ENCODE data around the gene ICAM1.
"Not testable (repeated sequence)": the region's sequence is repeated elsewhere in the genome, so short reads cannot be mapped to it uniquely, and the experiment has no call there.

Gene ICAM1

GRCh38 chr19:10277795-10278589, 7.1 kb downstream of the ICAM1 start:
- no peak for DNase-seq (ENCODE audit: low read depth)

- no peak for DNase-seq (ENCODE audit: low read depth)
Measured at GRCh38 chr19:10278935-10279334, 8.0 kb downstream of the ICAM1 start.

GRCh38 chr19:10279737-10280442, 9.0 kb downstream of the ICAM1 start:
- no peak for DNase-seq (ENCODE audit: low read depth)

- DNase-seq (ENCODE audit: low read depth), result not testable (repeated sequence)
Measured at GRCh38 chr19:10282043-10282442, 11.1 kb downstream of the ICAM1 start.

GRCh38 chr19:10283301-10284064, 12.6 kb downstream of the ICAM1 start:
- DNase-seq (ENCODE audit: low read depth), result no peak

DNA sequence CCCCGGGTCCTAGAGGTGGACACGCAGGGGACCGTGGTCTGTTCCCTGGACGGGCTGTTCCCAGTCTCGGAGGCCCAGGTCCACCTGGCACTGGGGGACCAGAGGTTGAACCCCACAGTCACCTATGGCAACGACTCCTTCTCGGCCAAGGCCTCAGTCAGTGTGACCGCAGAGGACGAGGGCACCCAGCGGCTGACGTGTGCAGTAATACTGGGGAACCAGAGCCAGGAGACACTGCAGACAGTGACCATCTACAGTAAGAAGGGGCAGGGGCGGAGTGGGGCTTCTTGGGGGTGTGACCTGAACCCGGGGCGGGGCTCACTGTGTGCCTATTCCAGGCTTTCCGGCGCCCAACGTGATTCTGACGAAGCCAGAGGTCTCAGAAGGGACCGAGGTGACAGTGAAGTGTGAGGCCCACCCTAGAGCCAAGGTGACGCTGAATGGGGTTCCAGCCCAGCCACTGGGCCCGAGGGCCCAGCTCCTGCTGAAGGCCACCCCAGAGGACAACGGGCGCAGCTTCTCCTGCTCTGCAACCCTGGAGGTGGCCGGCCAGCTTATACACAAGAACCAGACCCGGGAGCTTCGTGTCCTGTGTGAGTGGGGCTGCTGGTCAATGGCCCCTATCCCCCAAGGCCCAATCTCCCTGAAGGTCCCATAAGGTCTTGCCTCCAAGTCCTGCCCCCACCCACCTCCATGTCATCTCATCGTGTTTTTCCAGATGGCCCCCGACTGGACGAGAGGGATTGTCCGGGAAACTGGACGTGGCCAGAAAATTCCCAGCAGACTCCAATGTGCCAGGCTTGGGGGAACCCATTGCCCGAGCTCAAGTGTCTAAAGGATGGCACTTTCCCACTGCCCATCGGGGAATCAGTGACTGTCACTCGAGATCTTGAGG, 13.4 kb downstream of the ICAM1 start:
- DNase-seq (ENCODE audit: low read depth), result no peak

GRCh38 chr19:10284960-10285278, 14.0 kb downstream of the ICAM1 start:
- no peak for DNase-seq (ENCODE audit: low read depth)

DNA sequence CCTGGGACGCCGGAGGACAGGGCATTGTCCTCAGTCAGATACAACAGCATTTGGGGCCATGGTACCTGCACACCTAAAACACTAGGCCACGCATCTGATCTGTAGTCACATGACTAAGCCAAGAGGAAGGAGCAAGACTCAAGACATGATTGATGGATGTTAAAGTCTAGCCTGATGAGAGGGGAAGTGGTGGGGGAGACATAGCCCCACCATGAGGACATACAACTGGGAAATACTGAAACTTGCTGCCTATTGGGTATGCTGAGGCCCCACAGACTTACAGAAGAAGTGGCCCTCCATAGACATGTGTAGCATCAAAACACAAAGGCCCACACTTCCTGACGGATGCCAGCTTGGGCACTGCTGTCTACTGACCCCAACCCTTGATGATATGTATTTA, 14.5 kb downstream of the ICAM1 start:
- DNase-seq (ENCODE audit: low read depth), result no peak

DNA sequence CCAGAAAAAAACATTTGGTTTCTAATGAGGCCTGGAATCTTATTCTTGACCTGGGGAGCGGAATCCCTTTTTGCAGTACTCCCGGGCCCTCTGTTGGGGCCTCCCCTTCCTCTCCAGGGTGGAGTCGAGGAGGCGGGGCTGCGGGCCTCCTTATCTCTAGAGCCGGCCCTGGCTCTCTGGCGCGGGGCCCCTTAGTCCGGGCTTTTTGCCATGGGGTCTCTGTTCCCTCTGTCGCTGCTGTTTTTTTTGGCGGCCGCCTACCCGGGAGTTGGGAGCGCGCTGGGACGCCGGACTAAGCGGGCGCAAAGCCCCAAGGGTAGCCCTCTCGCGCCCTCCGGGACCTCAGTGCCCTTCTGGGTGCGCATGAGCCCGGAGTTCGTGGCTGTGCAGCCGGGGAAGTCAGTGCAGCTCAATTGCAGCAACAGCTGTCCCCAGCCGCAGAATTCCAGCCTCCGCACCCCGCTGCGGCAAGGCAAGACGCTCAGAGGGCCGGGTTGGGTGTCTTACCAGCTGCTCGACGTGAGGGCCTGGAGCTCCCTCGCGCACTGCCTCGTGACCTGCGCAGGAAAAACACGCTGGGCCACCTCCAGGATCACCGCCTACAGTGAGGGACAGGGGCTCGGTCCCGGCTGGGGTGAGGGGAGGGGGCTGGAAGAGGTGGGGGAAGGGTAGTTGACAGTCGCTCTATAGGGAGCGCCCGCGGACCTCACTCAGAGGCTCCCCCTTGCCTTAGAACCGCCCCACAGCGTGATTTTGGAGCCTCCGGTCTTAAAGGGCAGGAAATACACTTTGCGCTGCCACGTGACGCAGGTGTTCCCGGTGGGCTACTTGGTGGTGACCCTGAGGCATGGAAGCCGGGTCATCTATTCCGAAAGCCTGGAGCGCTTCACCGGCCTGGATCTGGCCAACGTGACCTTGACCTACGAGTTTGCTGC, 16.1 kb downstream of the ICAM1 start, which contains the start of gene ICAM4:
Gene ICAM4 (plus strand): TSS at position 153 of the 935 bp plus-strand sequence. CDS start 58 bp downstream, at position 211.
- DNase-seq (ENCODE audit: low read depth), result no peak

DNA sequence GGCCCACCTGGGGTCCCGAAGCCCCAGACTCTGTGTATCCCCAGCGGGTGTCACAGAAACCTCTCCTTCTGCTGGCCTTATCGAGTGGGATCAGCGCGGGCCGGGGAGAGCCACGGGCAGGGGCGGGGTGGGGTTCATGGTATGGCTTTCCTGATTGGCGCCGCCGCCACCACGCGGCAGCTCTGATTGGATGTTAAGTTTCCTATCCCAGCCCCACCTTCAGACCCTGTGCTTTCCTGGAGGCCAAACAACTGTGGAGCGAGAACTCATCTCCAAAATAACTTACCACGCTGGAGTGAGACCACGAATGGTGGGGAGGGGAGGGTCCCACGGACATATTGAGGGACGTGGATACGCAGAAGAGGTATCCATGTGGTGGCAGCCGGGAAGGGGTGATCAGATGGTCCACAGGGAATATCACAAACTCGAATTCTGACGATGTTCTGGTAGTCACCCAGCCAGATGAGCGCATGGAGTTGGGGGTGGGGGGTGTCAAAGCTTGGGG, 17.8 kb downstream of the ICAM1 start:
- DNase-seq (ENCODE audit: low read depth), result no peak

DNA sequence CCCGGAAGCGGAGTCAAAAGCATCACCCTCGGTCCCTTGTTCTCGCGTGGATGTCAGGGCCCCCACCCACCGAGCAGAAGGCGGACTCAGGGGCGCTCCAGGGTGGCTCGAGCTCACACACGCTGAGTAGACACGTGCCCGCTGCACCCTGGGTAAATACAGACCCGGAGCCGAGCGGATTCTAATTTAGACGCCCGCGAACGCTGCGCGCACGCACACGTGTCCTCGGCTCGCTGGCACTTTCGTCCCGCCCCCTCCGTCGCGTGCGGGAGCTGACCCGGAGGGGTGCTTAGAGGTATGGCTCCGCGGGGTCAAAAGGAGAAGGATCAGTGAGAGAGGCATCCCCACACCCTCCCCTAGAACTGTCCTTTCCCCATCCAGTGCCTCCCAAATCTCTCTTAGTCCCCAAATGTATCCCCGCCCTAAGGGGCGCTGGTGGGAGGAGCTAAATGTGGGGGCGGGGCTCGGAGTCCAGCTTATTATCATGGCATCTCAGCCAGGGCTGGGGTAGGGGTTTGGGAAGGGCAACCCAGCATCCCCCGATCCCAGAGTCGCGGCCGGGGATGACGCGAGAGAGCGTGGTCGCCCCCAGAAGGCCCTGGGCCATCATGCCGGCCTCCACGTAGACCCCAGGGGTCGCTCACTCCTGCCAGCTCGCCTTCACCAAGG, 18.4 kb downstream of the ICAM1 start:
- peak; percentile 60 for DNase-seq (ENCODE audit: low read depth)

DNA sequence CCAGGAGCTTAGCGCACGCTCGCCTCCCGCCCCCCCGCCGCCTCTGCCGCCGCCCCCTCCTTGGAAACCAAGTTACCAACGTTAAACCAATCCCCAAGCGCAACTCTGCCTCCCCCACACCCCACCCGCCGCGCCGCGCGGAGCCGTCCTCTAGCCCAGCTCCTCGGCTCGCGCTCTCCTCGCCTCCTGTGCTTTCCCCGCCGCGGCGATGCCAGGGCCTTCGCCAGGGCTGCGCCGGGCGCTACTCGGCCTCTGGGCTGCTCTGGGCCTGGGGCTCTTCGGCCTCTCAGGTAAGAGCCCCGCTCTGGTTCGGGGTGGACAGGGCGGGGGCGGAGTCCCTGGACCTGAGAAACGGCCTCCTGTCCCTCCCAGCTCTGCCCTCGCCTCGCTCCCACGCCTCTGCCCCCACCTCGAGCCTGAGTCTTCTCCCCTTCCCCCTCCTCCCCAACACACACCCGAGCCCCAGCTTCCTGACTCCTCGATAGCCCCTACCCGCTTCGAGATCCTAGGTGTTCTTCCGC, 19.0 kb downstream of the ICAM1 start, which contains the start of gene ICAM5:
Gene ICAM5 (plus strand): TSS at position 117 of the 521 bp plus-strand sequence. CDS start 92 bp downstream, at position 209.
- no peak for DNase-seq (ENCODE audit: low read depth)

- DNase-seq (ENCODE audit: low read depth), result no peak
Measured at GRCh38 chr19:10290357-10290875, 19.5 kb downstream of the ICAM1 start.

- no peak for DNase-seq (ENCODE audit: low read depth)
Measured at GRCh38 chr19:10290876-10291553, 20.1 kb downstream of the ICAM1 start.

DNA sequence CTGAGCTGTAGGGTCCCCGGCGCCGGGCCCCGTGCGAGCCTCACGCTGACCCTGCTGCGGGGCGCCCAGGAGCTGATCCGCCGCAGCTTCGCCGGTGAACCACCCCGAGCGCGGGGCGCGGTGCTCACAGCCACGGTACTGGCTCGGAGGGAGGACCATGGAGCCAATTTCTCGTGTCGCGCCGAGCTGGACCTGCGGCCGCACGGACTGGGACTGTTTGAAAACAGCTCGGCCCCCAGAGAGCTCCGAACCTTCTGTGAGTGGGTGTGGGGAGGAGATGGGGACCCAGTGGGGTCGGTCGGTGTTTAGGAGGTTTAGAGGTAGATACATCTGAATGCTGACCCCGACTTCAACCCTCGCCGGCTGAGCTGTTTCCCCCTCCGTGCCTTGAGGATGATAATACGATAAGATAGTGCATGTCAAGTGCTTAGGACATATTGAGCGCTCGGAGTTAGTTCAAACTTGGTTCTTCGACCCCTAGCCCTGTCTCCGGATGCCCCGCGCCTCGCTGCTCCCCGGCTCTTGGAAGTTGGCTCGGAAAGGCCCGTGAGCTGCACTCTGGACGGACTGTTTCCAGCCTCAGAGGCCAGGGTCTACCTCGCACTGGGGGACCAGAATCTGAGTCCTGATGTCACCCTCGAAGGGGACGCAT, 20.8 kb downstream of the ICAM1 start:
- no peak for DNase-seq (ENCODE audit: low read depth)

GRCh38 chr19:10292206-10292788, 21.4 kb downstream of the ICAM1 start:
- DNase-seq (ENCODE audit: low read depth), result peak; percentile 50

GRCh38 chr19:10292789-10293636, 22.1 kb downstream of the ICAM1 start:
- no peak for DNase-seq (ENCODE audit: low read depth)
